Endothelial cell of umbilical vein (primary cell): Measurements from ENCODE around the gene SPINK13. TPM values are rescaled to one million over a fixed set of nuclear protein-coding genes. Genes with fewer than 3 reads are reported as not detected.

Source experiments
- BruUV-seq: library from RNA; stranded (reverse); fragments of 400-500 nt; replicated peaks from 2 replicates; lab custom pipeline; 2021; lab: Mats Ljungman, UMichigan
- CTCF ChIA-PET: fragments of 300-600, 350-600 bp; sonication (Branson Sonifier 250); formaldehyde crosslinking; loops from one replicate; lab custom pipeline; 2021; ENCODE audit warnings: antibody characterized with exemption, inconsistent platforms; lab: Charles Lee
- POLR2A ChIA-PET: fragments of 300-600, 350-600 bp; sonication (Branson Sonifier 250); formaldehyde crosslinking; loops from one replicate; lab custom pipeline; 2021; ENCODE audit warnings: antibody characterized with exemption, inconsistent platforms; lab: Charles Lee
- DNase-seq: peaks from one replicate; pipeline ENCODE4 v3.0.0-alpha.2; 2011; ENCODE audit warnings: low read depth, low spot score
- FAIRE-seq: peaks from 2 replicates; lab custom pipeline; 2011; peaks lifted over from hg19 to GRCh38; lab: Jason Lieb, UNC
- H2AFZ ChIP-seq: 2 replicates; pipeline ENCODE4 v1.6.0; 2012; ENCODE audit warnings: low read depth, low read length, control low read depth, inconsistent platforms
- H3K27ac ChIP-seq: 2 replicates; pipeline ENCODE4 v1.5.1; 2011; ENCODE audit warnings: low read depth, mild to moderate bottlenecking, control low read depth, low read length, moderate library complexity; ENCODE audit not compliant: insufficient read depth
- H3K27me3 ChIP-seq, 2 experiments: 2 replicates each; pipeline versions ENCODE4 v1.6.0 to v1.6.1; 2011; ENCODE audit warnings: low read length in 2 of 2, mixed read lengths in 1 of 2; ENCODE audit not compliant: control insufficient read depth in 2 of 2, insufficient read depth in 2 of 2
- H3K36me3 ChIP-seq, 2 experiments: 2 replicates in 1 of 2; 3 replicates in 1 of 2; pipeline ENCODE4 v1.5.1; 2011; ENCODE audit warnings: low read length in 2 of 2, mild to moderate bottlenecking in 1 of 2, moderate library complexity in 1 of 2; ENCODE audit not compliant: control insufficient read depth in 2 of 2, insufficient read depth in 2 of 2; ENCODE audit errors: extremely low read depth in 1 of 2
- H3K4me1 ChIP-seq: 3 replicates; pipeline ENCODE4 v1.5.1; 2011; ENCODE audit warnings: mild to moderate bottlenecking, low read length; ENCODE audit not compliant: control insufficient read depth, insufficient read depth; ENCODE audit errors: extremely low read depth
- H3K4me2 ChIP-seq: 2 replicates; pipeline ENCODE4 v1.6.1; 2011; ENCODE audit warnings: low read length, control low read depth, mixed read lengths; ENCODE audit not compliant: insufficient read depth
- H3K4me3 ChIP-seq, 3 experiments: fragments of 200-600 bp in 1 of 3; sonication (generic), shearing (Covaris generic) in 1 of 3; replicated peaks in 1 of 3; 2 replicates each; pipeline ENCODE4 v1.5.1; 2011 to 2016; ENCODE audit warnings: control low read depth in 3 of 3, low read length in 3 of 3, mild to moderate bottlenecking in 2 of 3, inconsistent platforms in 1 of 3, low read depth in 1 of 3, moderate library complexity in 1 of 3; ENCODE audit not compliant: insufficient read depth in 1 of 3
- H3K79me2 ChIP-seq: 2 replicates; pipeline ENCODE4 v1.6.0; 2012; ENCODE audit warnings: low read length, inconsistent platforms; ENCODE audit not compliant: control insufficient read depth, insufficient read depth
- H3K9ac ChIP-seq: replicated peaks from 2 replicates; pipeline ENCODE3; 2011; ENCODE audit warnings: low read length, control low read depth; ENCODE audit not compliant: insufficient read depth; ENCODE audit errors: extremely low read depth
- H3K9me1 ChIP-seq: replicated peaks from 3 replicates; pipeline ENCODE4 v1.6.0; 2011; ENCODE audit warnings: mild to moderate bottlenecking, low read length; ENCODE audit not compliant: control insufficient read depth, insufficient read depth; ENCODE audit errors: extremely low read depth
- H3K9me3 ChIP-seq: replicated peaks from 2 replicates; pipeline ENCODE4 v1.5.1; 2012; ENCODE audit warnings: low read length, inconsistent platforms; ENCODE audit not compliant: control insufficient read depth, insufficient read depth
- H4K20me1 ChIP-seq: replicated peaks from 2 replicates; pipeline ENCODE3; 2011; ENCODE audit warnings: mild to moderate bottlenecking, low read length; ENCODE audit not compliant: control insufficient read depth, insufficient read depth; ENCODE audit errors: extremely low read depth
- CTCF ChIP-seq, 2 donors: IDR thresholded peaks; 1 replicate in 1 of 2; 2 replicates in 1 of 2; pipeline ENCODE4 v1.5.1; 2011; ENCODE audit warnings: low read length in 2 of 2, mild to moderate bottlenecking in 2 of 2, moderate library complexity in 2 of 2, control low read depth in 1 of 2, inconsistent platforms in 1 of 2, low read depth in 1 of 2; ENCODE audit not compliant: insufficient read depth in 1 of 2; ENCODE audit errors: extremely low read depth in 1 of 2
- EZH2 ChIP-seq: IDR thresholded peaks from 2 replicates; pipeline ENCODE4 v1.6.1; 2012; ENCODE audit warnings: borderline replicate concordance, low read depth, mild to moderate bottlenecking, moderate library complexity, low read length, inconsistent platforms; ENCODE audit not compliant: severe bottlenecking
- FOS ChIP-seq: IDR thresholded peaks from 2 replicates; pipeline ENCODE4 v1.6.1; 2011; ENCODE audit warnings: mild to moderate bottlenecking, low read length, moderate library complexity, borderline replicate concordance; ENCODE audit not compliant: insufficient read depth
- GATA2 ChIP-seq: IDR thresholded peaks from 2 replicates; pipeline ENCODE4 v1.7.0; 2011; ENCODE audit warnings: low read depth, mild to moderate bottlenecking, moderate library complexity, mixed read lengths, low read length; ENCODE audit not compliant: insufficient read length, insufficient read depth
- JUN ChIP-seq: IDR thresholded peaks from 2 replicates; pipeline ENCODE4 v1.6.1; 2011; ENCODE audit warnings: borderline replicate concordance, low read depth; ENCODE audit not compliant: insufficient read length, insufficient read depth
- MAX ChIP-seq: IDR thresholded peaks from 2 replicates; pipeline ENCODE4 v1.6.1; 2011; ENCODE audit not compliant: insufficient read depth, insufficient read length
- MYC ChIP-seq: IDR thresholded peaks from one replicate; pipeline ENCODE4 v1.6.1; 2011; ENCODE audit warnings: mild to moderate bottlenecking, low read depth, low read length
- POLR2A ChIP-seq: IDR thresholded peaks from 2 replicates; pipeline ENCODE4 v1.6.1; 2012; ENCODE audit warnings: low read depth, mild to moderate bottlenecking, control low read depth, low read length
- POLR2AphosphoS5 ChIP-seq: IDR thresholded peaks from 2 replicates; pipeline ENCODE4 v1.6.1; 2012; ENCODE audit warnings: low read depth, mild to moderate bottlenecking, control low read depth, low read length, moderate library complexity; ENCODE audit not compliant: insufficient read depth
- dilution Hi-C: fragments of 300-500 bp; cut with MboI; formaldehyde crosslinking; loops from one replicate; pipeline ENCODE4 v1.15.0; 2019; ENCODE audit warnings: low sequenced_read_pairs; ENCODE audit not compliant: extremely low pct_ligation_motif_present
- intact Hi-C: fragments of 100-400 bp; cut with micrococcal nuclease; formaldehyde crosslinking; loops from one replicate; pipeline ENCODE4 v1.10.0; 2022
- polyA plus RNA-seq, 4 experiments: library from polyadenylated mRNA; depleted of rRNA in 3 of 4; stranded (reverse) in 3 of 4; unstranded in 1 of 4; fragments of >200 nt; gene quantifications; 2 replicates each; pipeline versions ENCODE4 v1.2.1 to v1.2.3, GENCODE V29; 2011 to 2012; ENCODE audit warnings: missing spikeins in 1 of 4
- total RNA-seq: library from RNA; stranded (reverse); gene quantifications from 2 replicates; pipeline ENCODE4 v1.2.3, GENCODE V29; 2021

SPINK13 gene
- total and polyA plus RNA-seq, 2 donors (not counting 3 experiments of a cell fraction or from before 2014, with no cell fraction given): not detected

- H3K4me2 ChIP-seq: no peak overlapping the region
- dilution Hi-C loops: no loop called here
- no peaks in the 10 kb centered on the region for H3K9me3 ChIP-seq
- H3K4me3 ChIP-seq: no peak overlapping the region
- H3K9ac ChIP-seq: no peak overlapping the region
- no peaks in the 10 kb centered on the region for H4K20me1 ChIP-seq
- no peak for TF ChIP-seq CTCF (IDR thresholded peaks at IDR 0.05; ENCODE audit: extremely low read depth in 1 of 2, insufficient read depth in 1 of 2, low read depth in 1 of 2, low read length in 2 of 2)
- no peak for TF ChIP-seq MAX
- no peak for TF ChIP-seq GATA2
- no peak for TF ChIP-seq POLR2A
- TF ChIP-seq FOS: no peak
- no peak for TF ChIP-seq EZH2
- no peak for TF ChIP-seq MYC
- TF ChIP-seq JUN: no peak
- TF ChIP-seq POLR2AphosphoS5: no peak
- FAIRE-seq (no peak), DNase-seq (no peak)
- no peak overlapping the region for H2AFZ ChIP-seq
- no peaks in the 10 kb centered on the region for H3K79me2 ChIP-seq
- peaks cover 3% of the 10 kb centered on the region for H3K9me1 ChIP-seq
- no peak overlapping the region for H3K27ac ChIP-seq
- BruUV-seq: no TSS peak
- no peaks in the 10 kb centered on the region for H3K36me3 ChIP-seq
- intact Hi-C loops: loop anchor here (10.0 kb wide), 2 partner anchors 147 to 387 kb away; no protein-coding TSS in a partner anchor
- POLR2A ChIA-PET: no interaction called here
- no peaks in the 10 kb centered on the region for H3K27me3 ChIP-seq
- no peaks in the 10 kb centered on the region for H3K4me1 ChIP-seq
- CTCF ChIA-PET: interaction anchor here (1.1 to 1.2 kb wide), 2 partner anchors 77 to 433 kb away, joined by 4 to 7 read pairs; no protein-coding TSS in a partner anchor
These were observed 29.1 kb downstream of the SPINK13 start for GRCh38 chr5:148297731-148298130.
